Measurements from ENCODE around the gene PPP1R1A. TPM values are rescaled to one million over a fixed set of nuclear protein-coding genes. Genes with fewer than 3 reads are reported as not detected.
A peak's percentile ranks its signal among the peaks of the same experiment; 100 is the strongest.

The PPP1R1A gene
- total RNA-seq, 2 experiments from 2014 or later = not detected

GRCh38 chr12:54631988-54632728 lies 43.7 kb upstream of the PPP1R1A start:
- Histone ChIP-seq H3K4me1 (ENCODE audit: insufficient read depth, low read length, poor library complexity, severe bottlenecking) (no peaks in the 10 kb centered on the region), H3K27ac (ENCODE audit: low read depth, low read length, poor library complexity, severe bottlenecking) (no peak overlapping the region), H2AFZ (ENCODE audit: low read length) (no peak overlapping the region), H3K79me2 (ENCODE audit: insufficient read depth, low read depth, low read length) (no peaks in the 10 kb centered on the region), H3K9me3 (ENCODE audit: low read length) (peaks cover 9% of the 10 kb centered on the region; the same call in 1 of the 2 replicates), H4K20me1 (ENCODE audit: insufficient read depth, low read length) (no peaks in the 10 kb centered on the region), H3K4me3 (ENCODE audit: low read depth, low read length, poor library complexity, severe bottlenecking) (no peak overlapping the region), H3K36me3 (ENCODE audit: insufficient read depth, low read length) (no peaks in the 10 kb centered on the region), H3K4me2 (ENCODE audit: low read length) (no peak overlapping the region), H3K9me2 (ENCODE audit: insufficient read depth, low read length) (no peaks in the 10 kb centered on the region)
- intact Hi-C loops (cut with micrococcal nuclease; ENCODE audit: unreplicated experiment) = no loop called here
- BruUV-seq (replicated peaks) = no TSS peak
- TF ChIP-seq CTCF (conservative IDR thresholded peaks at IDR 0.05; ENCODE audit: low read length) = peak; percentile 44; the same call in 1 of the 2 replicates
- no peak for TF ChIP-seq EZH2phosphoT487 (IDR thresholded peaks at IDR 0.05; ENCODE audit: borderline replicate concordance, low read depth, low read length)
- ChIA-PET CTCF (ENCODE audit: unreplicated experiment) (no interaction called here), POLR2A (no interaction called here)
- DNase-seq (ENCODE audit: low spot score) = no peak

GRCh38 chr12:54631551-54631950 lies 43.1 kb upstream of the PPP1R1A start:
- no peak for DNase-seq (ENCODE audit: low spot score)
- CTCF ChIA-PET (ENCODE audit: unreplicated experiment) = no interaction called here
- TF ChIP-seq CTCF (conservative IDR thresholded peaks at IDR 0.05; ENCODE audit: low read length) (no peak), EZH2phosphoT487 (IDR thresholded peaks at IDR 0.05; ENCODE audit: borderline replicate concordance, low read depth, low read length) (no peak)
- Histone ChIP-seq H3K4me2 (ENCODE audit: low read length) (no peak overlapping the region), H3K9me3 (ENCODE audit: low read length) (peaks cover 9% of the 10 kb centered on the region; the same call in 1 of the 2 replicates), H3K27ac (ENCODE audit: low read depth, low read length, poor library complexity, severe bottlenecking) (no peak overlapping the region), H2AFZ (ENCODE audit: low read length) (no peak overlapping the region), H4K20me1 (ENCODE audit: insufficient read depth, low read length) (no peaks in the 10 kb centered on the region), H3K9me2 (ENCODE audit: insufficient read depth, low read length) (no peaks in the 10 kb centered on the region), H3K4me3 (ENCODE audit: low read depth, low read length, poor library complexity, severe bottlenecking) (no peak overlapping the region), H3K4me1 (ENCODE audit: insufficient read depth, low read length, poor library complexity, severe bottlenecking) (no peaks in the 10 kb centered on the region), H3K79me2 (ENCODE audit: insufficient read depth, low read depth, low read length) (no peaks in the 10 kb centered on the region), H3K36me3 (ENCODE audit: insufficient read depth, low read length) (no peaks in the 10 kb centered on the region)
- intact Hi-C loops (cut with micrococcal nuclease; ENCODE audit: unreplicated experiment) = no loop called here
- no TSS peak for BruUV-seq (replicated peaks)
- POLR2A ChIA-PET = interaction anchor here (0.6 kb wide), 1 partner anchor 650 kb away, joined by 3 read pairs; no protein-coding TSS in a partner anchor

- TF ChIP-seq EZH2phosphoT487 (IDR thresholded peaks at IDR 0.05; ENCODE audit: borderline replicate concordance, low read depth, low read length) = no peak
- Histone ChIP-seq H3K9me3 (ENCODE audit: low read length) (peaks cover 9% of the 10 kb centered on the region; the same call in 1 of the 2 replicates), H3K36me3 (ENCODE audit: insufficient read depth, low read length) (no peaks in the 10 kb centered on the region), H4K20me1 (ENCODE audit: insufficient read depth, low read length) (no peaks in the 10 kb centered on the region), H2AFZ (ENCODE audit: low read length) (no peak overlapping the region), H3K4me1 (ENCODE audit: insufficient read depth, low read length, poor library complexity, severe bottlenecking) (no peaks in the 10 kb centered on the region), H3K4me2 (ENCODE audit: low read length) (no peak overlapping the region), H3K27ac (ENCODE audit: low read depth, low read length, poor library complexity, severe bottlenecking) (no peak overlapping the region), H3K79me2 (ENCODE audit: insufficient read depth, low read depth, low read length) (no peaks in the 10 kb centered on the region), H3K9me2 (ENCODE audit: insufficient read depth, low read length) (no peaks in the 10 kb centered on the region), H3K4me3 (ENCODE audit: low read depth, low read length, poor library complexity, severe bottlenecking) (no peak overlapping the region)
- BruUV-seq (replicated peaks) = no TSS peak
- no peak for DNase-seq (ENCODE audit: low spot score)
- ChIA-PET POLR2A (no interaction called here), CTCF (ENCODE audit: unreplicated experiment) (no interaction called here)
- intact Hi-C loops (cut with micrococcal nuclease; ENCODE audit: unreplicated experiment) = no loop called here
These were observed 41.5 kb upstream of the PPP1R1A start for GRCh38 chr12:54629925-54630324.

Data from OCI-LY7 (cell line).